Breast epithelium (tissue), 4 donors: Measurements from ENCODE around the gene USP20. TPM values are rescaled to one million over a fixed set of nuclear protein-coding genes. Genes with fewer than 3 reads are reported as not detected.
A peak's percentile ranks its signal among the peaks of the same experiment; 100 is the strongest.
"Not testable (repeated sequence)": the region's sequence is repeated elsewhere in the genome, so short reads cannot be mapped to it uniquely, and the experiment has no call there.

ENCODE experiments used
- DNase-seq, 2 donors: peaks; one replicate each; pipeline ENCODE4 v3.0.0-alpha.2; 2019; ENCODE audit warnings: low spot score in 2 of 2
- H3K27ac ChIP-seq, 2 donors: fragments of 200-600 bp; sonication (generic) in 1 of 2; one replicate each; pipeline ENCODE4 v1.5.1; 2016 to 2019; ENCODE audit warnings: mild to moderate bottlenecking in 1 of 2
- H3K27me3 ChIP-seq, 2 donors: fragments of 200-600 bp; sonication (generic) in 1 of 2; one replicate each; pipeline versions ENCODE4 v1.5.1 to v1.6.0; 2017 to 2019; ENCODE audit warnings: control low read depth in 1 of 2, mild to moderate bottlenecking in 1 of 2
- H3K36me3 ChIP-seq: fragments of 200-600 bp; one replicate; pipeline ENCODE4 v1.5.1; 2019
- H3K4me1 ChIP-seq, 2 donors: fragments of 200-600 bp; sonication (generic); one replicate each; pipeline ENCODE4 v1.5.1; 2016 to 2019; ENCODE audit warnings: control low read depth in 1 of 2
- H3K4me3 ChIP-seq, 3 donors: fragments of 200-600 bp; sonication (generic); 1 replicate in 2 of 3; 2 replicates in 1 of 3; pipeline ENCODE4 v1.5.1; 2016 to 2019; ENCODE audit warnings: mild to moderate bottlenecking in 3 of 3, moderate library complexity in 2 of 3
- H3K9me3 ChIP-seq, 2 donors: fragments of 200-600 bp; sonication (generic) in 1 of 2; one replicate each; pipeline ENCODE4 v1.5.1; 2016 to 2019; ENCODE audit warnings: control low read depth in 1 of 2
- CTCF ChIP-seq, 3 donors: fragments of 450-650 bp; IDR thresholded peaks; one replicate each; pipeline ENCODE4 v1.5.1; 2016 to 2017; ENCODE audit warnings: antibody characterized with exemption in 3 of 3, mild to moderate bottlenecking in 3 of 3, moderate library complexity in 3 of 3
- POLR2A ChIP-seq: fragments of 450-650 bp; IDR thresholded peaks from one replicate; pipeline ENCODE4 v1.6.1; 2016; ENCODE audit warnings: antibody characterized with exemption, mild to moderate bottlenecking, moderate library complexity
- POLR2AphosphoS5 ChIP-seq, 3 donors: sonication (generic); formaldehyde crosslinking; IDR thresholded peaks; one replicate each; pipeline ENCODE4 v1.6.1; 2017; ENCODE audit warnings: antibody characterized with exemption in 3 of 3
- intact Hi-C: fragments of 100-400 bp; cut with DNase I; formaldehyde crosslinking; loops from one replicate; pipeline ENCODE4 v1.15.1; 2023; ENCODE audit warnings: low total_unique reads
- total RNA-seq, 3 donors: library from RNA; depleted of rRNA; stranded (reverse); fragments of >200 nt; gene quantifications; one replicate each; pipeline ENCODE4 v1.1.0, GENCODE V29; 2016

The USP20 gene
- total RNA-seq = 10 to 100 TPM; 15.0 to 30.9 (median 22.3) TPM

- intact Hi-C loops = no loop called here
- H3K36me3 ChIP-seq = no peaks in the 10 kb centered on the region
- TF ChIP-seq POLR2AphosphoS5 (IDR thresholded peaks at IDR 0.05) (peak; percentile 95 to 98 (median 96)), CTCF (IDR thresholded peaks at IDR 0.05) (no peak), POLR2A (peak; percentile 91)
- peak within 1 kb of the TSS; percentile 75 to 94 (median 80) for H3K4me3 ChIP-seq
- no peaks in the 10 kb centered on the region for H3K9me3 ChIP-seq
- no peaks in the 10 kb centered on the region for H3K27me3 ChIP-seq
- H3K27ac ChIP-seq = peak within 1 kb of the TSS; percentile 86 to 92
- H3K4me1 ChIP-seq = peaks cover 0 to 12% of the 10 kb centered on the region in 2 donors
- DNase-seq = peak; percentile 93 to 94
Measured at GRCh38 chr9:129835128-129835859, at the start of gene USP20, which contains the start of gene C9orf78. Gene USP20, plus strand, starts transcription at chr9:129835458. Its CDS starts 17,098 bp downstream, at chr9:129852556. Gene C9orf78, minus strand, starts transcription at chr9:129835275. Its CDS starts 54 bp downstream, at chr9:129835221.

GRCh38 chr9:129785866-129786265 is 49.4 kb upstream of the USP20 start:
- Histone ChIP-seq H3K9me3 (no peaks in the 10 kb centered on the region), H3K27me3 (no peaks in the 10 kb centered on the region), H3K4me3 (no peak overlapping the region), H3K27ac (no peak overlapping the region), H3K4me1 (no peaks in the 10 kb centered on the region), H3K36me3 (no peaks in the 10 kb centered on the region)
- TF ChIP-seq POLR2A = no peak
- no peak for TF ChIP-seq POLR2AphosphoS5 (IDR thresholded peaks at IDR 0.05)
- TF ChIP-seq CTCF (IDR thresholded peaks at IDR 0.05) = no peak
- no peak for DNase-seq
- intact Hi-C loops = loop anchor here (10.0 kb wide), 1 partner anchor 141 kb away; the partner anchor contains the start of gene ASB6

- H3K27ac ChIP-seq = no peak overlapping the region
- H3K36me3 ChIP-seq = no peaks in the 10 kb centered on the region
- TF ChIP-seq POLR2AphosphoS5 (IDR thresholded peaks at IDR 0.05) (no peak), CTCF (IDR thresholded peaks at IDR 0.05) (no peak), POLR2A (no peak)
- intact Hi-C loops = loop anchor here (10.0 kb wide), 1 partner anchor 142 kb away; the partner anchor contains the start of gene ASB6
- no peaks in the 10 kb centered on the region for H3K9me3 ChIP-seq
- DNase-seq = no peak
- H3K4me1 ChIP-seq = no peaks in the 10 kb centered on the region
- no peaks in the 10 kb centered on the region for H3K27me3 ChIP-seq
- no peak overlapping the region for H3K4me3 ChIP-seq
Measured at GRCh38 chr9:129786481-129786880, 48.8 kb upstream of the USP20 start.

GRCh38 chr9:129794549-129794948 is 40.7 kb upstream of the USP20 start:
- no peaks in the 10 kb centered on the region for H3K27me3 ChIP-seq
- intact Hi-C loops = no loop called here
- no peak for TF ChIP-seq POLR2AphosphoS5 (IDR thresholded peaks at IDR 0.05)
- no peak for TF ChIP-seq CTCF (IDR thresholded peaks at IDR 0.05)
- TF ChIP-seq POLR2A = no peak
- no peak overlapping the region for H3K4me3 ChIP-seq
- H3K27ac ChIP-seq = no peak overlapping the region
- no peaks in the 10 kb centered on the region for H3K9me3 ChIP-seq
- no peaks in the 10 kb centered on the region for H3K36me3 ChIP-seq
- DNase-seq = no peak
- no peaks in the 10 kb centered on the region for H3K4me1 ChIP-seq

- H3K4me1 ChIP-seq, H3K27ac ChIP-seq, H3K9me3 ChIP-seq, H3K4me3 ChIP-seq, H3K27me3 ChIP-seq, intact Hi-C loops, DNase-seq, H3K36me3 ChIP-seq: not testable (repeated sequence)
Measured at GRCh38 chr9:129796029-129796428, 39.2 kb upstream of the USP20 start.
